ENCODE results near the gene PPP1R13B.

DNA sequence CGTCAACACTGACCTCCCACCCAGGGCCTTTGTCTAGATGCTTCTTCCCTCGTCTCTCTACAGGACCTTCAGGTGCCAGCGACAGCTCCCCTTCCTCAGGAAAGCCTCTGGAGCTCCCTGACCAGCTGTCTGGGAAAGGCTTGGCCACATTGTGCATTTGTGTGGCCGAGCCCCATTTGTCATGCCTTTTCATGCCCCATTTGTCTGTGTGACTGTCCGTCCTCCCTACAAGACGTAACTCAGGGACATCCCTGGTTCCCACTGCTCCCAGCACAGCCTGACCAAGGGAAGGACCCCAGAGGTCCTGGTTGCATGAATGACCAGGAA is 107.9 kb downstream of the PPP1R13B start:
- TF ChIP-seq GATA2 (IDR thresholded peaks at IDR 0.05; ENCODE audit: low read depth, low read length) (no peak), GATA3 (IDR thresholded peaks at IDR 0.05; ENCODE audit: low read depth, low read length) (no peak)

Data from SH-SY5Y (cell line).